ENCODE results near the gene IL1RL2. TPM values are rescaled to one million over a fixed set of nuclear protein-coding genes. Genes with fewer than 3 reads are reported as not detected.
A peak's percentile ranks its signal among the peaks of the same experiment; 100 is the strongest.

Gene IL1RL2
- total and polyA plus RNA-seq, 4 donors = 0.98 to 2.0 (median 1.3) TPM

DNA sequence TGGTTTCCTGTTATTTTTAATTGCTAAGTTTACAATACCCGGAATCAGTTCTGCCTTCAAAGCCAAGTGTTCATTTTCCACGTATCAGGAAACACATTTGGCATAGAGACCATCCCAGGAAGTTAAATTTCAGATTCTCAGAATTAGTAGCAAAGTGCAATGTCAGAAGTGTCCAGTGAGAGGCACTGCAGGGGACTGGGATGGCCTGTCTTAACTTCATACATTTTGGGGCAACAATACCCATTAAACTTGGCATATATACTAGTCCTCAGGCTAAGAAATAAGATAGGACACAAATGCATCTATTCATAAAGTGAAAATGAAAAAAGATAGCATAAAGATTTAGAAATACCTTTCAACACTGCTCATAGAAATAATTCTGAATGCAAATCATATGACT, 1.5 kb upstream of the IL1RL2 start (continued):
- TF ChIP-seq HNF4A (conservative IDR thresholded peaks at IDR 0.05) = no peak
- no peak for TF ChIP-seq FOXA2 (IDR thresholded peaks at IDR 0.05)
- TF ChIP-seq GABPA (IDR thresholded peaks at IDR 0.05 in 1 of 2, conservative IDR thresholded peaks at IDR 0.05 in 1 of 2) = no peak
- no peak for TF ChIP-seq JUND (IDR thresholded peaks at IDR 0.05)
- TF ChIP-seq NR2F2 (IDR thresholded peaks at IDR 0.05) = no peak

DNA sequence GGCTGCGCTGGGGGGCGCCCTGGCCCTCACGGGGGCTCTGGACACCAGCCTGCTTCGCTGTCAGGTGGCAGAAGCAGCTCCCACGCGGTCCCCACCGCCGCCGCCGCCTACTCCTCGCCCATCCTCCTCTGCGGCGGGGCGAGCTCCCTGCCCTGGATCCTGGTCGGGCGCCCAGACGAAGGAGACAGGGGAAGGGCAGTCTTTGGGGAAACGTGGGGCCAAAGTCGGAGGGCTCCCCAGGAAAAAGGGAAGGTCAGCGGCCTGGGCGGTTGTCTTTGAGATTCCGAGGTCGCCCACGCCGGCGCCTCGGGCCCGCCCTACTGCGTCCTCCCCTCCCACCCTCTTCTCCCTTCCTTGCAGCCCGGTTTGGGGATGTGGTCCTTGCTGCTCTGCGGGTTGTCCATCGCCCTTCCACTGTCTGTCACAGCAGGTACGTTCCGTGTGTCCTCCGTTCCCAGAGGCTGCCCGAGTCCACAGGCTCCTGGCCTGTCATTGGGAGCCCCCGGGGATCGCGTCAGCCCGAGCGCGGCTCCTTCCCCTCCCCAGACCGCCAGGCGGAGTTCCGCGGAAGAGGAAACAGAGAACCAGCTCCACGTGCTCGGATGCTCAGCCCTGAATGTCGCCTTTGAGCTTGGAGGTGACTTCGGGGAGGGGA, 800 bp downstream of the IL1RL2 start:
- H3K4me1 ChIP-seq (ENCODE audit: control insufficient read depth in 4 of 4, insufficient read depth in 4 of 4, low read length in 3 of 4) = peaks cover 1 to 19% (median 5%) of the 10 kb centered on the region in 4 donors
- peak; percentile 51 for DNase-seq (ENCODE audit: low spot score)
- 4% methylated on average over 50 of the region's 50 CpGs for WGBS
- H3K36me3 ChIP-seq (ENCODE audit: control insufficient read depth in 4 of 4, insufficient read depth in 3 of 4, low read depth in 1 of 4, low read length in 3 of 4) = no peaks in the 10 kb centered on the region
- H3K9ac ChIP-seq (ENCODE audit: low read depth in 1 of 2, low read length in 2 of 2) = peak overlapping the region; percentile 58 to 74
- TF ChIP-seq YY1 (IDR thresholded peaks at IDR 0.05) (peak; percentile 28), FOXA1 (IDR thresholded peaks at IDR 0.05) (no peak), MAX (IDR thresholded peaks at IDR 0.05) (peak; percentile 93), RXRA (IDR thresholded peaks at IDR 0.05) (peak in 1 of 2 donors; percentile 21), CTCF (IDR thresholded peaks at IDR 0.05; ENCODE audit: low read depth, low read length, missing input control) (peak; percentile 33), RAD21 (IDR thresholded peaks at IDR 0.05) (peak; percentile 45 to 67), SP1 (IDR thresholded peaks at IDR 0.05) (no peak), REST (IDR thresholded peaks at IDR 0.05) (peak; percentile 30), HNF4G (IDR thresholded peaks at IDR 0.05) (no peak), HNF4A (conservative IDR thresholded peaks at IDR 0.05) (no peak)
- no peaks in the 10 kb centered on the region for H3K27me3 ChIP-seq (ENCODE audit: control insufficient read depth in 4 of 4, insufficient read depth in 4 of 4, low read length in 3 of 4)
- H3K9me3 ChIP-seq (ENCODE audit: control insufficient read depth in 4 of 4, low read length in 3 of 4) = no peaks in the 10 kb centered on the region
- H3K4me3 ChIP-seq (ENCODE audit: low read depth in 1 of 3, low read length in 3 of 3) = peak overlapping the region; percentile 55 to 75 (median 75)
- H3K27ac ChIP-seq (ENCODE audit: low read depth in 1 of 2, low read length in 2 of 2) = peak overlapping the region; percentile 88 to 91

- Histone ChIP-seq H3K27ac (ENCODE audit: low read depth in 1 of 2, low read length in 2 of 2) (peak overlapping the region; percentile 76 to 97), H3K9ac (ENCODE audit: low read depth in 1 of 2, low read length in 2 of 2) (peak overlapping the region; percentile 13 to 83), H3K9me3 (ENCODE audit: control insufficient read depth in 4 of 4, low read length in 3 of 4) (no peaks in the 10 kb centered on the region), H3K4me3 (ENCODE audit: low read depth in 1 of 3, low read length in 3 of 3) (peak overlapping the region; percentile 20 to 51 (median 41)), H3K4me1 (ENCODE audit: control insufficient read depth in 4 of 4, insufficient read depth in 4 of 4, low read length in 3 of 4) (peaks cover 4 to 30% (median 14%) of the 10 kb centered on the region in 4 donors), H3K36me3 (ENCODE audit: control insufficient read depth in 4 of 4, insufficient read depth in 3 of 4, low read depth in 1 of 4, low read length in 3 of 4) (no peaks in the 10 kb centered on the region), H3K27me3 (ENCODE audit: control insufficient read depth in 4 of 4, insufficient read depth in 4 of 4, low read length in 3 of 4) (no peaks in the 10 kb centered on the region)
- 45% methylated on average over 10 of the region's 10 CpGs for WGBS
- DNase-seq (ENCODE audit: low spot score) = no peak
- peak in 1 of 2 donors; percentile 21 for TF ChIP-seq HNF4A (conservative IDR thresholded peaks at IDR 0.05)
- no peak for TF ChIP-seq NR2F2 (IDR thresholded peaks at IDR 0.05)
- TF ChIP-seq MAX (IDR thresholded peaks at IDR 0.05) = peak; percentile 83
- peak; percentile 24 to 39 for TF ChIP-seq RXRA (IDR thresholded peaks at IDR 0.05)
- no peak for TF ChIP-seq JUND (IDR thresholded peaks at IDR 0.05)
- TF ChIP-seq, protein P1, sequence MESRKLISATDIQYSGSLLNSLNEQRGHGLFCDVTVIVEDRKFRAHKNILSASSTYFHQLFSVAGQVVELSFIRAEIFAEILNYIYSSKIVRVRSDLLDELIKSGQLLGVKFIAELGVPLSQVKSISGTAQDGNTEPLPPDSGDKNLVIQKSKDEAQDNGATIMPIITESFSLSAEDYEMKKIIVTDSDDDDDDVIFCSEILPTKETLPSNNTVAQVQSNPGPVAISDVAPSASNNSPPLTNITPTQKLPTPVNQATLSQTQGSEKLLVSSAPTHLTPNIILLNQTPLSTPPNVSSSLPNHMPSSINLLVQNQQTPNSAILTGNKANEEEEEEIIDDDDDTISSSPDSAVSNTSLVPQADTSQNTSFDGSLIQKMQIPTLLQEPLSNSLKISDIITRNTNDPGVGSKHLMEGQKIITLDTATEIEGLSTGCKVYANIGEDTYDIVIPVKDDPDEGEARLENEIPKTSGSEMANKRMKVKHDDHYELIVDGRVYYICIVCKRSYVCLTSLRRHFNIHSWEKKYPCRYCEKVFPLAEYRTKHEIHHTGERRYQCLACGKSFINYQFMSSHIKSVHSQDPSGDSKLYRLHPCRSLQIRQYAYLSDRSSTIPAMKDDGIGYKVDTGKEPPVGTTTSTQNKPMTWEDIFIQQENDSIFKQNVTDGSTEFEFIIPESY (IDR thresholded peaks at IDR 0.05) = no peak
- peak in 1 of 2 donors; percentile 17 for TF ChIP-seq RAD21 (IDR thresholded peaks at IDR 0.05)
- no peak for TF ChIP-seq CTCF (IDR thresholded peaks at IDR 0.05; ENCODE audit: low read depth, low read length, missing input control)
- no peak for TF ChIP-seq HNF4G (IDR thresholded peaks at IDR 0.05)
- peak; percentile 22 for TF ChIP-seq YY1 (IDR thresholded peaks at IDR 0.05)
- TF ChIP-seq, protein P2, sequence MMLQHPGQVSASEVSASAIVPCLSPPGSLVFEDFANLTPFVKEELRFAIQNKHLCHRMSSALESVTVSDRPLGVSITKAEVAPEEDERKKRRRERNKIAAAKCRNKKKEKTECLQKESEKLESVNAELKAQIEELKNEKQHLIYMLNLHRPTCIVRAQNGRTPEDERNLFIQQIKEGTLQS (IDR thresholded peaks at IDR 0.05) = no peak
Measured at GRCh38 chr2:102190430-102191107, 3.7 kb downstream of the IL1RL2 start.
